Measurements from ENCODE around the gene ADPRM.

The ADPRM gene

DNA sequence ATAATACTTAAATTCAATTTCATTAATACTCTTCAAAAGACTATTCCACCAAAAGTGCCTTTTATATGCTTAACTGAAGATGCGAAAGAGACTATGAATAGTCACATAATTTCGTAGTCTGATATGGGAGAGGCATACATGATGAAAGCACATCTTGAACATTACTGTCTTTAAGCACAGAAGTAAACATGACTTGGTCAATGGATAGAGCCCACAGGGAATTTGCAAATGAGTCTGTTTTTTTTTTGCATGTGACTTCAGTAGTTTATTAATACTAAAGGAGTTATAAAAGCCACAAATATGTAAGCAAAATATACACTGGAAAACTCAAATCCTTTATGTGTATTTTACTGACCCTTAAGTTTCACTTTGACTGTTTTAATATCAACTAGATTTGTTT lies 15.9 kb downstream of the ADPRM start:
- Histone ChIP-seq H2BK15ac (ENCODE audit: low read length) (no peak overlapping the region), H3K27ac (replicated peaks; ENCODE audit: low read length) (no peak overlapping the region), H4K8ac (ENCODE audit: low read depth, low read length) (no peak overlapping the region), H2AFZ (ENCODE audit: low read length) (no peak overlapping the region), H2AK5ac (ENCODE audit: low read depth, low read length) (no peak overlapping the region), H3K27me3 (ENCODE audit: control insufficient read depth in 3 of 3, insufficient read depth in 3 of 3, low read depth in 1 of 3, low read length in 3 of 3) (no peaks in the 10 kb centered on the region), H2BK5ac (ENCODE audit: low read length) (no peak overlapping the region), H2BK120ac (ENCODE audit: low read depth, low read length) (no peak overlapping the region), H3K9me3 (replicated peaks in 1 of 2; ENCODE audit: control insufficient read depth in 2 of 2, insufficient read depth in 1 of 2, low read depth in 1 of 2, low read length in 2 of 2) (no peaks in the 10 kb centered on the region), H3K18ac (ENCODE audit: low read length) (no peak overlapping the region), H3K4me1 (ENCODE audit: control insufficient read depth in 2 of 2, insufficient read depth in 1 of 2, low read depth in 1 of 2, low read length in 2 of 2) (no peaks in the 10 kb centered on the region), H3K14ac (ENCODE audit: low read length) (no peak overlapping the region), H3K4ac (ENCODE audit: low read length) (no peak overlapping the region), H3K79me1 (ENCODE audit: low read depth, low read length) (no peaks in the 10 kb centered on the region), H3K4me2 (ENCODE audit: insufficient read depth, low read length, poor library complexity, severe bottlenecking) (no peak overlapping the region), H4K91ac (ENCODE audit: low read depth, low read length, poor library complexity) (no peak overlapping the region), H2BK12ac (ENCODE audit: low read length) (no peak overlapping the region), H3K9ac (ENCODE audit: low read depth, low read length, poor library complexity) (no peak overlapping the region), H3K4me3 (ENCODE audit: low read length in 2 of 2) (no peak overlapping the region), H3K23ac (ENCODE audit: low read depth, low read length, poor library complexity) (no peak overlapping the region), H3K36me3 (replicated peaks in 1 of 2; ENCODE audit: control insufficient read depth in 2 of 2, insufficient read depth in 2 of 2, low read length in 2 of 2) (peaks cover 12 to 44% of the 10 kb centered on the region in 2 donors)
- WGBS, 2 donors (ENCODE audit: extremely low coverage in 2 of 2, insufficient read length in 2 of 2, insufficient replicate concordance in 1 of 2): no CpG with 5 or more reads among the region's 2 CpGs
- no peak for DNase-seq (ENCODE audit: low spot score)

DNA sequence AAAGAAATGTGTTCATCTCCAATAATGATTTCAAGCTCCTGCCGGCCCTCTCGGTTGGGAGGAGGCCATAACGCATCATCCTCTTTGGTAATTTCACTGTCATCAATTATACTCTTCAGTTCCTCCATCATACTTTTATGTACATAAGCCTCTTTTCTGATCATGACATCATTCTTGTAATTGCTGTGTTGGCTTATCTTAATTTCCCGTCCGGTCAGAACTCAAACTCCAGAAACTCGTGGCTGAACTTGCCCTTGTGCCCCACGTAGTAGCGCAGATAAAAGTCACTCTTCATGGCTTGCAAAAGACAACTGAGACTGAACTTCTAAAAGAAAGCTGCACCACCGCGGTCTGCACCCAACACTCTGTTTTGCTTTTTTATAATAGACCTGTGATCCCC lies 18.8 kb downstream of the ADPRM start:
- DNase-seq (ENCODE audit: low spot score): no peak
- H2BK12ac ChIP-seq (ENCODE audit: low read length): no peak overlapping the region
- no peak overlapping the region for H3K4ac ChIP-seq (ENCODE audit: low read length)
- H3K4me3 ChIP-seq (ENCODE audit: low read length in 2 of 2): no peak overlapping the region
- H3K9me3 ChIP-seq (replicated peaks in 1 of 2; ENCODE audit: control insufficient read depth in 2 of 2, insufficient read depth in 1 of 2, low read depth in 1 of 2, low read length in 2 of 2): no peaks in the 10 kb centered on the region
- H3K14ac ChIP-seq (ENCODE audit: low read length): no peak overlapping the region
- H3K27me3 ChIP-seq (ENCODE audit: control insufficient read depth in 3 of 3, insufficient read depth in 3 of 3, low read depth in 1 of 3, low read length in 3 of 3): no peaks in the 10 kb centered on the region
- H2BK15ac ChIP-seq (ENCODE audit: low read length): no peak overlapping the region
- WGBS, 2 donors (ENCODE audit: extremely low coverage in 2 of 2, insufficient read length in 2 of 2, insufficient replicate concordance in 1 of 2): no CpG with 5 or more reads among the region's 10 CpGs
- no peak overlapping the region for H3K9ac ChIP-seq (ENCODE audit: low read depth, low read length, poor library complexity)
- no peak overlapping the region for H3K27ac ChIP-seq (replicated peaks; ENCODE audit: low read length)
- peaks cover 4 to 19% of the 10 kb centered on the region in 2 donors for H3K36me3 ChIP-seq (replicated peaks in 1 of 2; ENCODE audit: control insufficient read depth in 2 of 2, insufficient read depth in 2 of 2, low read length in 2 of 2)
- no peak overlapping the region for H2BK120ac ChIP-seq (ENCODE audit: low read depth, low read length)
- no peaks in the 10 kb centered on the region for H3K4me1 ChIP-seq (ENCODE audit: control insufficient read depth in 2 of 2, insufficient read depth in 1 of 2, low read depth in 1 of 2, low read length in 2 of 2)
- H2AFZ ChIP-seq (ENCODE audit: low read length): no peak overlapping the region
- no peak overlapping the region for H4K8ac ChIP-seq (ENCODE audit: low read depth, low read length)
- no peak overlapping the region for H2AK5ac ChIP-seq (ENCODE audit: low read depth, low read length)
- no peaks in the 10 kb centered on the region for H3K79me1 ChIP-seq (ENCODE audit: low read depth, low read length)
- no peak overlapping the region for H2BK5ac ChIP-seq (ENCODE audit: low read length)
- no peak overlapping the region for H4K91ac ChIP-seq (ENCODE audit: low read depth, low read length, poor library complexity)
- no peak overlapping the region for H3K23ac ChIP-seq (ENCODE audit: low read depth, low read length, poor library complexity)
- no peak overlapping the region for H3K4me2 ChIP-seq (ENCODE audit: insufficient read depth, low read length, poor library complexity, severe bottlenecking)
- no peak overlapping the region for H3K18ac ChIP-seq (ENCODE audit: low read length)

DNA sequence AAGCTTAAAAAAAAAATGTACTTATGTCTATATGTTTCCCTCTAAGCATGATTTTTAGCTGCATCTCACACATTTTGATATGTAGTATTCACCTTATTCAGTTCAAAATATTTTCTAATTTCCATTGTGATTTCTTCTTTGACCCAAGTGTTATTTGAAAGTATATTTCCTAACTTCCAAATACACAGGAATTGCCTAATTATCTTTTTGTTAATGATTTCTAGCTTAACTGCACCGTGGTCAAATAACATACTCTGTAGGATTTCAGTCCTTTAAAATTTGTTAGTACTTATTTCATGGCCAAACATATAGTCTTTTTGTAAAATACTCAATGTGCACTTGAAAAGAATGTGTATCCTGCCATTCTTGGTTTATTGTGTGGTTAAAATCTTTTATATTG lies 21.2 kb downstream of the ADPRM start:
- no peak for DNase-seq (ENCODE audit: low spot score)
- Histone ChIP-seq H2BK5ac (ENCODE audit: low read length) (no peak overlapping the region), H3K27ac (replicated peaks; ENCODE audit: low read length) (no peak overlapping the region), H3K79me1 (ENCODE audit: low read depth, low read length) (no peaks in the 10 kb centered on the region), H3K36me3 (replicated peaks in 1 of 2; ENCODE audit: control insufficient read depth in 2 of 2, insufficient read depth in 2 of 2, low read length in 2 of 2) (peaks cover 0 to under 1% of the 10 kb centered on the region in 2 donors), H3K23ac (ENCODE audit: low read depth, low read length, poor library complexity) (no peak overlapping the region), H2BK12ac (ENCODE audit: low read length) (no peak overlapping the region), H3K4ac (ENCODE audit: low read length) (no peak overlapping the region), H3K4me1 (ENCODE audit: control insufficient read depth in 2 of 2, insufficient read depth in 1 of 2, low read depth in 1 of 2, low read length in 2 of 2) (no peaks in the 10 kb centered on the region), H3K9ac (ENCODE audit: low read depth, low read length, poor library complexity) (no peak overlapping the region), H4K91ac (ENCODE audit: low read depth, low read length, poor library complexity) (no peak overlapping the region), H3K4me3 (ENCODE audit: low read length in 2 of 2) (no peak overlapping the region), H3K14ac (ENCODE audit: low read length) (no peak overlapping the region), H3K9me3 (replicated peaks in 1 of 2; ENCODE audit: control insufficient read depth in 2 of 2, insufficient read depth in 1 of 2, low read depth in 1 of 2, low read length in 2 of 2) (no peaks in the 10 kb centered on the region), H4K8ac (ENCODE audit: low read depth, low read length) (no peak overlapping the region), H3K4me2 (ENCODE audit: insufficient read depth, low read length, poor library complexity, severe bottlenecking) (no peak overlapping the region), H2AFZ (ENCODE audit: low read length) (no peak overlapping the region), H3K18ac (ENCODE audit: low read length) (no peak overlapping the region), H2BK15ac (ENCODE audit: low read length) (no peak overlapping the region), H2BK120ac (ENCODE audit: low read depth, low read length) (no peak overlapping the region), H3K27me3 (ENCODE audit: control insufficient read depth in 3 of 3, insufficient read depth in 3 of 3, low read depth in 1 of 3, low read length in 3 of 3) (no peaks in the 10 kb centered on the region), H2AK5ac (ENCODE audit: low read depth, low read length) (no peak overlapping the region)
- WGBS, 2 donors (ENCODE audit: extremely low coverage in 2 of 2, insufficient read length in 2 of 2, insufficient replicate concordance in 1 of 2): no CpG with 5 or more reads among the region's 1 CpG

DNA sequence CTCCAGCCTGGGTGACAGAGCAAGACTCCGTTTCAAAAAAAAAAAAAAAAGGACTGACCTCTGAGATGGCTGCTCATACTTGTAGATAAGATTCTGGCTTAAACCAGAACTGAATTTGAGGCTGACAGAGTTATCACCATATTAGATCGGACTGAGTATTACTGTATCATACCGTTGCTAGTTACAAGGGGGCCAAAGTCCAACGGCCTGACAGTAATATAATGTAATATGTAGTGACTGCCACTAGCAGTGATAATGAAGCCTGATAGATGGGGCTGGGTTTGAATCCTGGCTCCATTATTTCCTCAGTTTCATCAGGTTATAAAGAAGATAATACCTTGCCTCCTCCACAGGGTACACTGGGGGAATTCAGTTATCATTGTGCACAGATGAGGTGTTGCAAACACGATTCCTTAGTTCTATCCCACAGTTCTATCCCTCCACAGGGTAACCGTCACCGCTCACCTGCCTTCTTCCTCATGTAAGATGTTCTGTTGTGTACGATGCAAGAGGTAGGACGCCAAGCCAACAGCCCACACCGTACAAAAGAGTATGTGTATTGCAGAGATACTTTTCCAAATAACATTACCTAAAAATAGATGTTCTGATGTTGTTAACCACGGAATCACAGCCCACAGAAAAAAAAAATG lies 27.3 kb downstream of the ADPRM start:
- H3K4me3 ChIP-seq (ENCODE audit: low read length in 2 of 2): no peak overlapping the region
- no peaks in the 10 kb centered on the region for H3K36me3 ChIP-seq (replicated peaks in 1 of 2; ENCODE audit: control insufficient read depth in 2 of 2, insufficient read depth in 2 of 2, low read length in 2 of 2)
- no peak overlapping the region for H3K4me2 ChIP-seq (ENCODE audit: insufficient read depth, low read length, poor library complexity, severe bottlenecking)
- peaks cover 0 to 8% (median 0%) of the 10 kb centered on the region in 3 experiments for H3K27me3 ChIP-seq (ENCODE audit: control insufficient read depth in 3 of 3, insufficient read depth in 3 of 3, low read depth in 1 of 3, low read length in 3 of 3)
- no peak overlapping the region for H2AFZ ChIP-seq (ENCODE audit: low read length)
- H2BK5ac ChIP-seq (ENCODE audit: low read length): no peak overlapping the region
- H3K4ac ChIP-seq (ENCODE audit: low read length): no peak overlapping the region
- no peak overlapping the region for H3K23ac ChIP-seq (ENCODE audit: low read depth, low read length, poor library complexity)
- H4K8ac ChIP-seq (ENCODE audit: low read depth, low read length): no peak overlapping the region
- no peak overlapping the region for H2BK12ac ChIP-seq (ENCODE audit: low read length)
- no peaks in the 10 kb centered on the region for H3K79me1 ChIP-seq (ENCODE audit: low read depth, low read length)
- no peak for DNase-seq (ENCODE audit: low spot score)
- no peak overlapping the region for H3K9ac ChIP-seq (ENCODE audit: low read depth, low read length, poor library complexity)
- WGBS, 2 donors (ENCODE audit: extremely low coverage in 2 of 2, insufficient read length in 2 of 2, insufficient replicate concordance in 1 of 2): no CpG with 5 or more reads among the region's 11 CpGs
- no peak overlapping the region for H4K91ac ChIP-seq (ENCODE audit: low read depth, low read length, poor library complexity)
- H2AK5ac ChIP-seq (ENCODE audit: low read depth, low read length): no peak overlapping the region
- no peak overlapping the region for H3K27ac ChIP-seq (replicated peaks; ENCODE audit: low read length)
- no peak overlapping the region for H2BK120ac ChIP-seq (ENCODE audit: low read depth, low read length)
- H3K18ac ChIP-seq (ENCODE audit: low read length): no peak overlapping the region
- no peak overlapping the region for H3K14ac ChIP-seq (ENCODE audit: low read length)
- no peaks in the 10 kb centered on the region for H3K9me3 ChIP-seq (replicated peaks in 1 of 2; ENCODE audit: control insufficient read depth in 2 of 2, insufficient read depth in 1 of 2, low read depth in 1 of 2, low read length in 2 of 2)
- no peak overlapping the region for H2BK15ac ChIP-seq (ENCODE audit: low read length)
- H3K4me1 ChIP-seq (ENCODE audit: control insufficient read depth in 2 of 2, insufficient read depth in 1 of 2, low read depth in 1 of 2, low read length in 2 of 2): no peaks in the 10 kb centered on the region
